ENCODE data around the gene CNIH1.

CNIH1 gene

DNA sequence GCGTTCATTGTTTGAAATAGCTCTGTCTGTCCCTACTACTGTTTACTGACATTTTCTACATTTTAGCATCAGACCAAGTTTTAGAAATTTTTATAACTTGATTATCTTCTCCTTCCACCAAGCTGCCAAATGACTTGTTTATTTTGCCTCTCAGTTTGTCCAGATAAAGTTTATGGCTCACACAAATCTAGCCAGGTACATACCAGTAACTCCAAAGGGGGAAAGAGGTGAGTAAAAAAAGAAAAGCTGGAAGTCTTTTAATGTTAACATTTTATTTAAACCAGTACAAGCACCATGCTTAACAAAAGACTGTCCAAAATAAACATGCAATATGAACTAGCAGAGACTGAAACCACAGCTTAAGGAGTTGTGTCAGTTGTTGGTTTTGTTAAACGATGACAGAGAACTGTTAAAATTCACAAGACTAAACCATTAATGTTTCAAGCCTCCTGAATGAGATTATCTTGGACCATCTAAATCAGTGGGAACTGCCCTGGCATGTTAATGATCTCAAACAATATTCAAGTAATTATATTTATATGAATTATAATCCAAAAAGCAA is 33.1 kb upstream of the CNIH1 start:
- Histone ChIP-seq H2BK5ac (ENCODE audit: low read length) (no peak overlapping the region), H3K14ac (ENCODE audit: low read length) (no peak overlapping the region), H3K79me1 (ENCODE audit: low read depth, low read length) (no peaks in the 10 kb centered on the region), H2AFZ (ENCODE audit: low read length) (no peak overlapping the region), H3K9ac (ENCODE audit: low read depth, low read length, poor library complexity) (no peak overlapping the region), H3K4me3 (ENCODE audit: low read length in 2 of 2) (no peak overlapping the region), H2BK120ac (ENCODE audit: low read depth, low read length) (no peak overlapping the region), H3K23ac (ENCODE audit: low read depth, low read length, poor library complexity) (no peak overlapping the region), H3K4ac (ENCODE audit: low read length) (no peak overlapping the region), H3K4me1 (ENCODE audit: control insufficient read depth in 2 of 2, insufficient read depth in 1 of 2, low read depth in 1 of 2, low read length in 2 of 2) (peaks cover 0 to 11% of the 10 kb centered on the region in 2 donors), H2BK12ac (ENCODE audit: low read length) (no peak overlapping the region), H3K36me3 (replicated peaks in 1 of 2; ENCODE audit: control insufficient read depth in 2 of 2, insufficient read depth in 2 of 2, low read length in 2 of 2) (peaks cover 2 to 64% of the 10 kb centered on the region in 2 donors), H2AK5ac (ENCODE audit: low read depth, low read length) (no peak overlapping the region), H3K9me3 (replicated peaks in 1 of 2; ENCODE audit: control insufficient read depth in 2 of 2, insufficient read depth in 1 of 2, low read depth in 1 of 2, low read length in 2 of 2) (no peaks in the 10 kb centered on the region), H3K4me2 (ENCODE audit: insufficient read depth, low read length, poor library complexity, severe bottlenecking) (no peak overlapping the region), H3K27me3 (ENCODE audit: control insufficient read depth in 3 of 3, insufficient read depth in 3 of 3, low read depth in 1 of 3, low read length in 3 of 3) (no peaks in the 10 kb centered on the region), H3K27ac (replicated peaks; ENCODE audit: low read length) (no peak overlapping the region), H2BK15ac (ENCODE audit: low read length) (no peak overlapping the region), H3K18ac (ENCODE audit: low read length) (no peak overlapping the region), H4K8ac (ENCODE audit: low read depth, low read length) (no peak overlapping the region), H4K91ac (ENCODE audit: low read depth, low read length, poor library complexity) (no peak overlapping the region)
- DNase-seq (ENCODE audit: low spot score), result no peak
- WGBS, 2 donors (ENCODE audit: extremely low coverage in 2 of 2, insufficient read length in 2 of 2, insufficient replicate concordance in 1 of 2), result no CpG with 5 or more reads among the region's 2 CpGs

DNA sequence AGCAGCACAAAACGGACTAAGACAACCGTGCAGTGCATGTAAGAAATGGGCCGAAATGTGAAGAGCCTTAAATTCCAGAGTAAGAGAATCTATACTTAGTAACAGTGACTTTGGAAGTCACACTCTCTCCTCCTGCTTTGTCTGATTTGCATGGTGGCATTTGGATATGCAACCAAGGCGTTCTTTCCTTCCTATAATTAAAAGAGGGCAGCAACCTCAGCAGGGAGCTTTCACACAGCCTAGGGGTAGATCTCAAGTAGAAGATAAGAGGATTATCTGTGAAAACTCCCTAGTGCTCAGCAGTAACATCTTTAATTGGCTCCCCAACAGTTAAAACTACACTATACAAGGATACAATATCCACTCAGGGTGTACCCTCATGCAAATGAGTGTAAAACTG is 31.1 kb upstream of the CNIH1 start:
- Histone ChIP-seq H3K14ac (ENCODE audit: low read length) (no peak overlapping the region), H3K4me2 (ENCODE audit: insufficient read depth, low read length, poor library complexity, severe bottlenecking) (no peak overlapping the region), H3K4me3 (ENCODE audit: low read length in 2 of 2) (no peak overlapping the region), H4K91ac (ENCODE audit: low read depth, low read length, poor library complexity) (no peak overlapping the region), H3K9me3 (replicated peaks in 1 of 2; ENCODE audit: control insufficient read depth in 2 of 2, insufficient read depth in 1 of 2, low read depth in 1 of 2, low read length in 2 of 2) (peaks cover 4 to 5% of the 10 kb centered on the region in 2 donors), H3K23ac (ENCODE audit: low read depth, low read length, poor library complexity) (no peak overlapping the region), H3K79me1 (ENCODE audit: low read depth, low read length) (no peaks in the 10 kb centered on the region), H3K27me3 (ENCODE audit: control insufficient read depth in 3 of 3, insufficient read depth in 3 of 3, low read depth in 1 of 3, low read length in 3 of 3) (no peaks in the 10 kb centered on the region), H4K8ac (ENCODE audit: low read depth, low read length) (no peak overlapping the region), H3K4ac (ENCODE audit: low read length) (no peak overlapping the region), H2AK5ac (ENCODE audit: low read depth, low read length) (no peak overlapping the region), H2BK120ac (ENCODE audit: low read depth, low read length) (no peak overlapping the region), H2BK12ac (ENCODE audit: low read length) (no peak overlapping the region), H3K27ac (replicated peaks; ENCODE audit: low read length) (peak overlapping the region; percentile 55), H2BK15ac (ENCODE audit: low read length) (no peak overlapping the region), H3K36me3 (replicated peaks in 1 of 2; ENCODE audit: control insufficient read depth in 2 of 2, insufficient read depth in 2 of 2, low read length in 2 of 2) (peaks cover 2 to 44% of the 10 kb centered on the region in 2 donors), H3K9ac (ENCODE audit: low read depth, low read length, poor library complexity) (no peak overlapping the region), H3K18ac (ENCODE audit: low read length) (no peak overlapping the region), H2AFZ (ENCODE audit: low read length) (no peak overlapping the region), H3K4me1 (ENCODE audit: control insufficient read depth in 2 of 2, insufficient read depth in 1 of 2, low read depth in 1 of 2, low read length in 2 of 2) (peaks cover 0 to 11% of the 10 kb centered on the region in 2 donors), H2BK5ac (ENCODE audit: low read length) (no peak overlapping the region)
- DNase-seq (ENCODE audit: low spot score), result no peak
- WGBS, 2 donors (ENCODE audit: extremely low coverage in 2 of 2, insufficient read length in 2 of 2, insufficient replicate concordance in 1 of 2), result no CpG with 5 or more reads among the region's 4 CpGs

DNA sequence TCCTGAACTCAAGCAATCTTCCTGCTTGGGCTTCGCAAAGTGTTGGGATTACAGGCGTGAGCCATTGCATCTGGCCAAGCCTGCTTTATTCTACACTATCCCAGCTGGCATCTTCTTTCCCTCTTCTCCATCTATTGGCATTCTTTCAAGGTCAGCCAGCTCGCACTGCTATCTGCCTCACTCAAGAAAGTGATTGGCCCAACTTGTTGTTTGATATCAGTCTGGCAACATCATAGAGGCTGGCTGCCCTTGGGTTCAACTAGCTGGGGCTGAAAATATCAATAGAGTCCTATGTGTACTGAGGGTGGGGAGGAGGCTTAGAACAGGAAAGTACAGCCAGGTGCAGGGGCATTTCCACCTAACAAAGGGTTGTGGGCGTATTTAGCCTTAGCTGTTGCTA is 30.5 kb upstream of the CNIH1 start:
- no peak overlapping the region for H3K14ac ChIP-seq (ENCODE audit: low read length)
- H3K4me3 ChIP-seq (ENCODE audit: low read length in 2 of 2), result no peak overlapping the region
- H2BK5ac ChIP-seq (ENCODE audit: low read length), result no peak overlapping the region
- no peaks in the 10 kb centered on the region for H3K79me1 ChIP-seq (ENCODE audit: low read depth, low read length)
- no peak overlapping the region for H2AFZ ChIP-seq (ENCODE audit: low read length)
- no peak overlapping the region for H3K27ac ChIP-seq (replicated peaks; ENCODE audit: low read length)
- no peak overlapping the region for H2AK5ac ChIP-seq (ENCODE audit: low read depth, low read length)
- peaks cover 0 to 11% of the 10 kb centered on the region in 2 donors for H3K4me1 ChIP-seq (ENCODE audit: control insufficient read depth in 2 of 2, insufficient read depth in 1 of 2, low read depth in 1 of 2, low read length in 2 of 2)
- no peak overlapping the region for H2BK15ac ChIP-seq (ENCODE audit: low read length)
- WGBS, 2 donors (ENCODE audit: extremely low coverage in 2 of 2, insufficient read length in 2 of 2, insufficient replicate concordance in 1 of 2), result no CpG with 5 or more reads among the region's 4 CpGs
- H3K9ac ChIP-seq (ENCODE audit: low read depth, low read length, poor library complexity), result no peak overlapping the region
- no peak overlapping the region for H4K91ac ChIP-seq (ENCODE audit: low read depth, low read length, poor library complexity)
- H3K36me3 ChIP-seq (replicated peaks in 1 of 2; ENCODE audit: control insufficient read depth in 2 of 2, insufficient read depth in 2 of 2, low read length in 2 of 2), result peaks cover 2 to 38% of the 10 kb centered on the region in 2 donors
- no peak overlapping the region for H4K8ac ChIP-seq (ENCODE audit: low read depth, low read length)
- H3K9me3 ChIP-seq (replicated peaks in 1 of 2; ENCODE audit: control insufficient read depth in 2 of 2, insufficient read depth in 1 of 2, low read depth in 1 of 2, low read length in 2 of 2), result peaks cover 5 to 9% of the 10 kb centered on the region in 2 donors
- H3K4me2 ChIP-seq (ENCODE audit: insufficient read depth, low read length, poor library complexity, severe bottlenecking), result no peak overlapping the region
- H2BK12ac ChIP-seq (ENCODE audit: low read length), result no peak overlapping the region
- no peak overlapping the region for H3K18ac ChIP-seq (ENCODE audit: low read length)
- H2BK120ac ChIP-seq (ENCODE audit: low read depth, low read length), result no peak overlapping the region
- no peaks in the 10 kb centered on the region for H3K27me3 ChIP-seq (ENCODE audit: control insufficient read depth in 3 of 3, insufficient read depth in 3 of 3, low read depth in 1 of 3, low read length in 3 of 3)
- DNase-seq (ENCODE audit: low spot score), result no peak
- H3K4ac ChIP-seq (ENCODE audit: low read length), result no peak overlapping the region
- no peak overlapping the region for H3K23ac ChIP-seq (ENCODE audit: low read depth, low read length, poor library complexity)

DNA sequence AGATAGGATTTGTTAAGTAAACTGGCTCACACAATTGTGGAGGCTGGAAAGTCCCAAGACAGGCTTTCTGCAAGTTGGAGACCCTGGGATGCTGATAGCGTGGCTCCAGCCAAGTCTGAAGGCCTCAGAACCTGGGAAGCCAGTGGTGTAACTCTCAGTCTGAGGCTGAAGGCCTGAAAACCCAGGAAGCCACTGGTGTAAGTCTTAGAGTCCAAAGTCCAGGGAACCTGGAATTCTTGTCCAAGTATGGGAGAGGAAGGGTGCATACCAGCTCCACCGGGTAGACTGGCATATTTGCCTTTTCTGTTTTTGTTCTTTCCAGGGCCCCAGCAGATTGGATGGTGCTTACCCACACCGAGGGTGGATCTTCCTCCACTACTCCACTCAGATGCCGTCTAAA is 29.5 kb upstream of the CNIH1 start:
- no CpG with 5 or more reads among the region's 4 CpGs for WGBS, 2 donors (ENCODE audit: extremely low coverage in 2 of 2, insufficient read length in 2 of 2, insufficient replicate concordance in 1 of 2)
- peaks cover 5 to 9% of the 10 kb centered on the region in 2 donors for H3K9me3 ChIP-seq (replicated peaks in 1 of 2; ENCODE audit: control insufficient read depth in 2 of 2, insufficient read depth in 1 of 2, low read depth in 1 of 2, low read length in 2 of 2)
- no peak for DNase-seq (ENCODE audit: low spot score)

More for the DNA sequence above, 29.5 kb upstream of the CNIH1 start:
- no peak overlapping the region for H3K14ac ChIP-seq (ENCODE audit: low read length)
- H3K79me1 ChIP-seq (ENCODE audit: low read depth, low read length), result no peaks in the 10 kb centered on the region
- no peak overlapping the region for H2BK15ac ChIP-seq (ENCODE audit: low read length)
- H2AFZ ChIP-seq (ENCODE audit: low read length), result no peak overlapping the region
- no peak overlapping the region for H4K91ac ChIP-seq (ENCODE audit: low read depth, low read length, poor library complexity)
- H3K23ac ChIP-seq (ENCODE audit: low read depth, low read length, poor library complexity), result no peak overlapping the region
- no peak overlapping the region for H3K4me2 ChIP-seq (ENCODE audit: insufficient read depth, low read length, poor library complexity, severe bottlenecking)
- H2BK120ac ChIP-seq (ENCODE audit: low read depth, low read length), result no peak overlapping the region
- no peak overlapping the region for H3K27ac ChIP-seq (replicated peaks; ENCODE audit: low read length)
- H3K4me1 ChIP-seq (ENCODE audit: control insufficient read depth in 2 of 2, insufficient read depth in 1 of 2, low read depth in 1 of 2, low read length in 2 of 2), result peaks cover 0 to 11% of the 10 kb centered on the region in 2 donors
- H2AK5ac ChIP-seq (ENCODE audit: low read depth, low read length), result no peak overlapping the region
- no peak overlapping the region for H4K8ac ChIP-seq (ENCODE audit: low read depth, low read length)
- no peak overlapping the region for H3K4ac ChIP-seq (ENCODE audit: low read length)
- no peak overlapping the region for H3K18ac ChIP-seq (ENCODE audit: low read length)
- H3K36me3 ChIP-seq (replicated peaks in 1 of 2; ENCODE audit: control insufficient read depth in 2 of 2, insufficient read depth in 2 of 2, low read length in 2 of 2), result peaks cover 2 to 28% of the 10 kb centered on the region in 2 donors
- H3K4me3 ChIP-seq (ENCODE audit: low read length in 2 of 2), result no peak overlapping the region
- H2BK5ac ChIP-seq (ENCODE audit: low read length), result no peak overlapping the region
- no peaks in the 10 kb centered on the region for H3K27me3 ChIP-seq (ENCODE audit: control insufficient read depth in 3 of 3, insufficient read depth in 3 of 3, low read depth in 1 of 3, low read length in 3 of 3)
- H2BK12ac ChIP-seq (ENCODE audit: low read length), result no peak overlapping the region
- no peak overlapping the region for H3K9ac ChIP-seq (ENCODE audit: low read depth, low read length, poor library complexity)
